Tibial artery (tissue), 4 donors: ENCODE results near the gene TLE4.

Experiments used
- DNase-seq, 2 donors: peaks; one replicate each; pipeline ENCODE4 v3.0.0-alpha.2; 2019
- H3K27ac ChIP-seq, 2 donors: fragments of 200-600 bp; sonication (generic) in 1 of 2; 1 replicate in 1 of 2; 2 replicates in 1 of 2; pipeline ENCODE4 v1.5.1; 2018 to 2019; ENCODE audit warnings: mild to moderate bottlenecking in 1 of 2
- H3K27me3 ChIP-seq, 2 donors: fragments of 200-600 bp; sonication (generic) in 1 of 2; one replicate each; pipeline versions ENCODE4 v1.5.1 to v1.6.0; 2016 to 2019
- H3K36me3 ChIP-seq, 3 donors: fragments of 200-600 bp; sonication (generic) in 2 of 3; one replicate each; pipeline ENCODE4 v1.5.1; 2016 to 2019; ENCODE audit warnings: mild to moderate bottlenecking in 2 of 3
- H3K4me1 ChIP-seq, 4 donors: fragments of 200-600 bp; sonication (generic) in 2 of 4; 1 replicate in 3 of 4; 2 replicates in 1 of 4; pipeline ENCODE4 v1.5.1; 2016 to 2019
- H3K4me3 ChIP-seq, 2 donors: fragments of 200-600 bp; sonication (generic) in 1 of 2; 1 replicate in 1 of 2; 2 replicates in 1 of 2; pipeline ENCODE4 v1.5.1; 2018 to 2019; ENCODE audit warnings: mild to moderate bottlenecking in 2 of 2
- H3K9me3 ChIP-seq, 3 donors: fragments of 200-600 bp; sonication (generic) in 1 of 3; one replicate each; pipeline ENCODE4 v1.5.1; 2016 to 2019
- intact Hi-C: fragments of 100-400 bp; cut with DNase I; formaldehyde crosslinking; loops from one replicate; pipeline ENCODE4 v1.15.0; 2023; ENCODE audit warnings: low total_unique reads
- TF ChIP-seq, protein P1 (sequence below), 2 experiments: fragments of 200-600 bp in 1 of 2; fragments of 450-650 bp in 1 of 2; IDR thresholded peaks; one replicate each; pipeline ENCODE4 v1.5.1; 2017 to 2019; ENCODE audit warnings: antibody characterized with exemption in 2 of 2, mild to moderate bottlenecking in 1 of 2, moderate library complexity in 1 of 2

Gene TLE4

DNA sequence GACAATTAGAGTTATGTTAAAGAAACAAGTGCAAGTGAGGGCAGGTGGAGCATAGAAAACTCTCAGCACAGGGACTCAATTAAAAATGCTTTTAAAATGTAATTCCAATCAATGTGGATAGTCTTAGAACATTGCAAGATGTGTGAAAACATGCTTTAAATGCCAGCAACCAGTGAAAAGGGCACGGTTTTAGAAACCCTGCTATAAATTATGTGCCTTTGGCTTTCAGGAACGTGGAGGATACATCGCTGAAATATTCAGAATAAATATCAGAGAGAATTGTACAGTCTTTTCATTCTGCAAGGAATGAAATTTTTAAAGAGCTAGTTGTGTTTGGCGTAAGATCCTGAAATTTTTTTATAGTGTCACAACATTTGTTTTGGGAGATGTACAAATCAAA is 101.1 kb downstream of the TLE4 start:
- H3K9me3 ChIP-seq: no peaks in the 10 kb centered on the region
- DNase-seq: no peak
- H3K36me3 ChIP-seq: no peaks in the 10 kb centered on the region
- TF ChIP-seq, protein P1, sequence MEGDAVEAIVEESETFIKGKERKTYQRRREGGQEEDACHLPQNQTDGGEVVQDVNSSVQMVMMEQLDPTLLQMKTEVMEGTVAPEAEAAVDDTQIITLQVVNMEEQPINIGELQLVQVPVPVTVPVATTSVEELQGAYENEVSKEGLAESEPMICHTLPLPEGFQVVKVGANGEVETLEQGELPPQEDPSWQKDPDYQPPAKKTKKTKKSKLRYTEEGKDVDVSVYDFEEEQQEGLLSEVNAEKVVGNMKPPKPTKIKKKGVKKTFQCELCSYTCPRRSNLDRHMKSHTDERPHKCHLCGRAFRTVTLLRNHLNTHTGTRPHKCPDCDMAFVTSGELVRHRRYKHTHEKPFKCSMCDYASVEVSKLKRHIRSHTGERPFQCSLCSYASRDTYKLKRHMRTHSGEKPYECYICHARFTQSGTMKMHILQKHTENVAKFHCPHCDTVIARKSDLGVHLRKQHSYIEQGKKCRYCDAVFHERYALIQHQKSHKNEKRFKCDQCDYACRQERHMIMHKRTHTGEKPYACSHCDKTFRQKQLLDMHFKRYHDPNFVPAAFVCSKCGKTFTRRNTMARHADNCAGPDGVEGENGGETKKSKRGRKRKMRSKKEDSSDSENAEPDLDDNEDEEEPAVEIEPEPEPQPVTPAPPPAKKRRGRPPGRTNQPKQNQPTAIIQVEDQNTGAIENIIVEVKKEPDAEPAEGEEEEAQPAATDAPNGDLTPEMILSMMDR (IDR thresholded peaks at IDR 0.05): no peak
- peaks cover 0 to 56% (median 17%) of the 10 kb centered on the region in 4 donors for H3K4me1 ChIP-seq
- no peaks in the 10 kb centered on the region for H3K27me3 ChIP-seq
- H3K27ac ChIP-seq: peak overlapping the region in 1 of 2 donors; percentile 27
- intact Hi-C loops: no loop called here
- H3K4me3 ChIP-seq: no peak overlapping the region

DNA sequence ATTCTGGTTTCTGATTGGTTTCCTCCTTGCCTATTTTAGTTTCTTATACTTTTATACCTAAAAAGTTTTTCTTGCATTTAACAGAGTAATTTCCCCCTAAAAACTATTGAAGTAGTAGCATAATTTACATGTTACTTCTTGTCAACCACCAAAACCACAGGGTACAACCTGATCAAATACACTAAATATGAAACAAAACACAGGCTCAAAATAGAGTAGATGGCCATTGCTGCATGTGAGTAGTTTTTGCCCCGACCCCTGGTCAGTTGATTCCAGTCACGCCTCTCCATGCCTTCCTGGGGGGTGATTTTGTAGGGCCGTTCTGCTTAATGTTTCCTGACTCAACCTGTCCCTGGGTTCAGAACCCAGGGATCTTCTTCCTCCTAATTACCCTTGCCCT is 101.8 kb downstream of the TLE4 start:
- no peak for DNase-seq
- Histone ChIP-seq H3K9me3 (no peaks in the 10 kb centered on the region), H3K36me3 (no peaks in the 10 kb centered on the region), H3K27ac (no peak overlapping the region), H3K4me1 (peaks cover 0 to 49% (median 17%) of the 10 kb centered on the region in 4 donors), H3K4me3 (no peak overlapping the region), H3K27me3 (no peaks in the 10 kb centered on the region)
- intact Hi-C loops: no loop called here
- TF ChIP-seq, protein P1 (IDR thresholded peaks at IDR 0.05): no peak

DNA sequence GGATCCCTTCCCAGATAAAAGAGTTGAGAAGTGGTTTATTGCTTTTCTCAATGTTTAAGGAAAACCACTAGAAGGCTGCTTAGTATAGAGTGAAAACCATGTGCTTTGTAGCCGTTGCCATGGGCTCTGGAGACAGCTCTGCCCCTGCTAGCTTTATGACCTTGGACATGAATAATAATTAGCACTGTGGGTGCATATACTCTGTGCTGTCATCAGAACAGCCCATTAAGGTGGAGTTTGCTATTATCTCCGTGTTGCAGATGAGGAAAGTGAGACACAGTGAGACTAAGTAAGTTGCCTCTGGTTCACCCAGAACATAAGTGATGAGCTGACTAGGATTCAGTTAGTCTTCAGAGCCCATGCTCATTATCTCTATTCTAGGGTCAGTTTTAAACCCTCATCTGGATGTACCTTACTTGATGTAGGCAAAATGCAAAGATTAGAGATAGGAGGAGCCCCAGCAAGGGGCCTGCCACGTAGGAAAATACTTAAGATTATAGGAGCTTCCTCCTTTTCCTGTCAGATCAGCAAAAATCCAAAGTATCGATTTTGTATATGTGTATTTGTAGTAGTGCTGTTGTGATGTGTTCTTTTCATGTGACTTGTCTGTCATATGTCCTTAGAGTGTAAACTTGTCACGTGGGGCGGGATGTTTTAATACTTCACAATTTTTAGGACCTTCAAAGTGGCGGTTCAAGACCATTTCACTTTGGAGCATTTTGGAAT is 102.5 kb downstream of the TLE4 start:
- TF ChIP-seq, protein P1 (IDR thresholded peaks at IDR 0.05): no peak
- peaks cover 0 to 42% (median 15%) of the 10 kb centered on the region in 4 donors for H3K4me1 ChIP-seq
- H3K27me3 ChIP-seq: no peaks in the 10 kb centered on the region
- no peak overlapping the region for H3K4me3 ChIP-seq
- H3K36me3 ChIP-seq: no peaks in the 10 kb centered on the region
- no peak for DNase-seq
- no peaks in the 10 kb centered on the region for H3K9me3 ChIP-seq
- intact Hi-C loops: no loop called here
- no peak overlapping the region for H3K27ac ChIP-seq

DNA sequence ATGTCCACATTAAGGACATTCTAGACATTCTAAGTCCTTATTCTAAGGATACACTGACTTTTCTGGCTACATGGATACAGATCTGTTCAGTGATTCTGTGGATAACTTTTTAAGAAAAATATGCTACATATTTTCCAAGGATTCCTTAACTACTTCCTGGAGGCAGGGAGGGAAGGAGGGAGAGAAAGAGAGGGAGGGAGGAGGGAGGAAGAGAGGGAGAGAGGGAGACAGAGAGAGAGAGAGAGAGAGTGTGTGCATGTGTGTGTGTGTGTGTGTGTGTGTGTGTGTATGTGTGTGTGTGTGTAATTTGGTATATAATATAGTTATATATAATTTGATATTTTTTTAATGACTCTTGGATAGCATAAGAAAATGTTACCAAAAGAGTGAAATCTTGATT is 109.8 kb downstream of the TLE4 start:
- no peaks in the 10 kb centered on the region for H3K36me3 ChIP-seq
- H3K9me3 ChIP-seq: no peaks in the 10 kb centered on the region
- DNase-seq: no peak
- intact Hi-C loops: no loop called here
- H3K27me3 ChIP-seq: no peaks in the 10 kb centered on the region
- H3K4me3 ChIP-seq: no peak overlapping the region
- TF ChIP-seq, protein P1 (IDR thresholded peaks at IDR 0.05): no peak
- peaks cover 0 to 38% (median 20%) of the 10 kb centered on the region in 4 donors for H3K4me1 ChIP-seq
- peak overlapping the region in 1 of 2 donors; percentile 37 for H3K27ac ChIP-seq

DNA sequence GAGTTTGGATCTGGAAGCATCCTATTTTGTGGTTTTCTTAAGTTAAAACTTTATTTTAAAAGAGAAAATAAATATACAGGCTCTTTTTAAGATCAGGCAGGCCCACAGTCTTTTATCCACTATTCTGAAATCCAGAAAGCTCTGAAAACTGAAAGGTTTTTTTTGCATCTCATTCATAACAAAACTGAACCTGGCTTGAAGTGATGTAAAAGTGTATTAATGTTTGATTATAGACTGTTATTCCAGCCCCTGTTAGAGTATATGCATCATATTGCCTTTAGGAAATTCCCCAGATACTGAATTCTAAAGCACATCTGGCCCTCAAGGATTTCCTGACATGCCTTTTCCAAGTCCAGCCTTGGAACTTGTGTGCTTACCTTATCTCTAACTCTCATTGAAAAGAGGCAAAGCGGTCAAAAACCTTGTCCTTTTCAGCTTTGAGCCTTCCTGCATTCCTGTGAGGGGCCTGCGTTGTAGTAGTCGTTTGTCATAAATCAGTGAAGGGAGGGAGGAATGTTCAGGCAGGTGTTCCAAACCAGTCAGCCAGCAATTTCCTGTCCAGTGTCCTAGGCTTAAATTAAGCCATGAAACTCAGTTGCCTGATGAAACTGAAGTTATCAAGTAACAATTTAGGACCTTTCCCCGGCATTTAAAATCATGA is 110.4 kb downstream of the TLE4 start:
- H3K27ac ChIP-seq: peak overlapping the region in 1 of 2 donors; percentile 32
- H3K36me3 ChIP-seq: no peaks in the 10 kb centered on the region
- no peaks in the 10 kb centered on the region for H3K27me3 ChIP-seq
- TF ChIP-seq, protein P1 (IDR thresholded peaks at IDR 0.05): no peak
- intact Hi-C loops: no loop called here
- peaks cover 0 to 44% (median 26%) of the 10 kb centered on the region in 4 donors for H3K4me1 ChIP-seq
- H3K4me3 ChIP-seq: no peak overlapping the region
- DNase-seq: no peak
- no peaks in the 10 kb centered on the region for H3K9me3 ChIP-seq
